Measurements from ENCODE around the gene CNKSR1.

GRCh38 chr1:26156285-26157038, 20.8 kb upstream of the CNKSR1 start:
- TF ChIP-seq CTCF (IDR thresholded peaks at IDR 0.05; ENCODE audit: insufficient read depth, low read length) (no peak), SPI1 (IDR thresholded peaks at IDR 0.05; ENCODE audit: borderline replicate concordance, low read depth) (no peak), REST (IDR thresholded peaks at IDR 0.05; ENCODE audit: insufficient replicate concordance, low read depth) (no peak), POLR2AphosphoS5 (IDR thresholded peaks at IDR 0.05; ENCODE audit: low read depth) (no peak), GABPA (IDR thresholded peaks at IDR 0.05; ENCODE audit: low read depth) (no peak)
